ENCODE results near the gene GNG7. TPM values are rescaled to one million over a fixed set of nuclear protein-coding genes. Genes with fewer than 3 reads are reported as not detected.
A peak's percentile ranks its signal among the peaks of the same experiment; 100 is the strongest.
"Not testable (repeated sequence)": the region's sequence is repeated elsewhere in the genome, so short reads cannot be mapped to it uniquely, and the experiment has no call there.

GNG7 gene
- total RNA-seq, 1 experiment from 2014 or later: 0.87 TPM

DNA sequence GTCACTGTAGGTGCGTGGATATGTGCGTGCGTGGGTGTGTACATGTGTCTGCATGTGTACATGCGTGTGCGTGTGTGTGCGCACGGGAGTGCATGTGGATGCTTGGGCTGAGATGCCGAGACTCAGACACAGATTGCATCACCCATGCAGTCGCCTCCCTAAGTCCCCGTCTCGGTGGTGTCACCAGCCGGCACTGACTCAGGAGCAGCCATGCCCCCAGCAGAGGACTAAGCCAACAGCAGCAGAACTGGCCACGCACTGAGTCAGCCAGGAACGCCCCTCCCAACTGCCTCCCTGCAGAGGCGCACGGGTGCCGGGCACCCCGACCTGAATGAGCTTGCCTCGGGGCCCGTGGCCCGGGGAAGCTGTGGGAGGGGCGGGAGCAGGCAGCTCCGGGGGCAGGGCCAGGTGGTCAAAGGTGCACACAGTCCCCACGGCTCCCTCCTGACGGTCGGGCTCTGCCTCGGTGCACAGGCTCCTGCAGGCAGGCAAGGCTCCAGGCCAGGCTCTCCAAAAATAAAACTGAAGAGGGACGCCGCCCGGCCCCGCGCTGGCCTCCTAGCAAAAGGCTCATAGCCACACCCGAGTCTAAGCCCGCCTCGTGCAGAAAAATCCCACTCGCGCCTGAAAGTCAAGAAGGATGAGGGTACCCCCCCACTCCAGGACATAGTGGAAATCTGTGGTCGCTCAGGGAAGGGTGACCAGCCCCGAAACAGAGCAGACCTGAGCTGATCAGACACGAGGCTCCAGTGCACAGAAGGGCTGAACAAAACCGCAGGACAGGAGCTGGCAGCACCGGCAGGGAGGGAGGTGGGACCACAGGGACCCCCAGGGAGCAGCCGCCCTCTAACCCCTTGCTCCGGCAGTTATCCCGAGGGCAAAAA is 177.4 kb downstream of the GNG7 start:
- CTCF ChIA-PET: interaction anchor here (1.0 to 1.2 kb wide), 2 partner anchors 16 to 49 kb away, joined by 3 read pairs; partner anchors contain the start of gene GADD45B
- no TSS peak for BruUV-seq (replicated peaks)
- H3K9me3 Mint-ChIP-seq (ENCODE audit: low read depth, unreplicated experiment): no peaks in the 10 kb centered on the region
- H3K36me3 Mint-ChIP-seq (ENCODE audit: insufficient read depth, unreplicated experiment): peaks cover 6% of the 10 kb centered on the region
- peak overlapping the region; percentile 26 for H3K4me3 Mint-ChIP-seq (ENCODE audit: low read depth, unreplicated experiment)
- peaks cover 14% of the 10 kb centered on the region for H3K4me1 Mint-ChIP-seq (ENCODE audit: low read depth, unreplicated experiment)
- TF ChIP-seq CTCF (IDR thresholded peaks at IDR 0.05; ENCODE audit: unreplicated experiment): no peak
- no peaks in the 10 kb centered on the region for H3K27me3 Mint-ChIP-seq (ENCODE audit: unreplicated experiment)
- no peak overlapping the region for H3K27ac Mint-ChIP-seq (ENCODE audit: unreplicated experiment)
- intact Hi-C loops (cut with micrococcal nuclease; ENCODE audit: unreplicated experiment): no loop called here
- DNase-seq: peak; percentile 86

DNA sequence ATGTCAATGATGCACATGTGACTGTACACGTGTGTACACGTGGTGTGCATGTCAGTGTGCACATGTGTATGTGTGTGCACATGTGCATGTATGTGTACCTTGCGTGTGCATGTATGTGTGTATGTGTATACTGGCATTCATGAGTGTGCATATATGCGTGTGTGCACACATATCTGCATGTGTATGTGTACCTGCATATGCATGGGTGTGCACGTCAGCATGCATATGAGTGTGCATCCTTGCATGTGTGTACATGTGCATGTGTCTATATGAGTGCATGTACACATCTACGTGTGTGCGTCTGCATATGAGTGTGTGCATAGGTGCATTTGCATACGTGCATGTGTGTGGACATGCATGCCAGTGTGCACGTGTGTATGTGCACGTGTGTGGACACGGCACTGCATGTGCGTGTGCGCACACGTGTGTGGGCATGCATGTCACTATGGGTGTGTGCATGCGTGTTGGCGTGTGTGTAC is 178.1 kb downstream of the GNG7 start:
- Mint-ChIP-seq H3K27ac (ENCODE audit: unreplicated experiment) (no peak overlapping the region), H3K27me3 (ENCODE audit: unreplicated experiment) (no peaks in the 10 kb centered on the region), H3K36me3 (ENCODE audit: insufficient read depth, unreplicated experiment) (peaks cover 6% of the 10 kb centered on the region), H3K9me3 (ENCODE audit: low read depth, unreplicated experiment) (no peaks in the 10 kb centered on the region), H3K4me3 (ENCODE audit: low read depth, unreplicated experiment) (peak overlapping the region; percentile 26), H3K4me1 (ENCODE audit: low read depth, unreplicated experiment) (peaks cover 14% of the 10 kb centered on the region)
- intact Hi-C loops (cut with micrococcal nuclease; ENCODE audit: unreplicated experiment): no loop called here
- no peak for DNase-seq
- no peak for TF ChIP-seq CTCF (IDR thresholded peaks at IDR 0.05; ENCODE audit: unreplicated experiment)
- CTCF ChIA-PET: no interaction called here
- BruUV-seq (replicated peaks): no TSS peak

DNA sequence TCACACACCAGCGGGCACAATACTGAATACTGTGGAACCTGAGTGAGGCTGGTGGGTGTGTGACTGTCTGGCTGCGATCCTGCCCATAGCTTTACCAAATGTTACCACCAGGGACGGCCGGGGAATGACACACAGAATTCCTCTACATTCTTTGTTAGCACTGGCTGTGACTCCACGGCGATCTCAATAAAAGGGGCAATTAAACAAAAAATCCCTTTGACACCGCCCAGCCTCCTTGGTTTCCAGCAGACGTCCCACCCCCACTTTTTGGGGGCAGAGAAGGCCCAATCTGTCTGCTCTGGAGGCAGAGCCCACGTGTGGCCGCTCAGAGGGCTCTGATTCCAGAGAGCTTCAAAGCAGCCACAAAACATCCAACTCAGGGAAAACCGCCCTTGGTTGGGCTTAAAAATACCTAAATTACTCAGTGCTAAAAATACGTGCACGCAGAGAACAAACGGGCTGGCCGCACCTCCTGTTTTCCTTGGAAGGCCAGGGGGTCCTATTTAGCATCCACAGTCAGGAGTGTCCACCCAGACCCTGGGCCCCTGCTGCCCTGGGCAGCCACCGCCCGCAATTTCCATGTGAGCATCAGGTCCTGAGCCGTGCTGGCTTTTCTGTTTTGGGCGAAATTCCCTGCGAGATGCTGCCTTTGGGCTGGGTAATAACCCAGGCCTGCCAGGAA is 178.7 kb downstream of the GNG7 start:
- no peak for DNase-seq
- Mint-ChIP-seq H3K27me3 (ENCODE audit: unreplicated experiment) (no peaks in the 10 kb centered on the region), H3K36me3 (ENCODE audit: insufficient read depth, unreplicated experiment) (peaks cover 6% of the 10 kb centered on the region), H3K27ac (ENCODE audit: unreplicated experiment) (no peak overlapping the region), H3K4me3 (ENCODE audit: low read depth, unreplicated experiment) (no peak overlapping the region), H3K9me3 (ENCODE audit: low read depth, unreplicated experiment) (no peaks in the 10 kb centered on the region), H3K4me1 (ENCODE audit: low read depth, unreplicated experiment) (peaks cover 14% of the 10 kb centered on the region)
- intact Hi-C loops (cut with micrococcal nuclease; ENCODE audit: unreplicated experiment): no loop called here
- CTCF ChIA-PET: no interaction called here
- no peak for TF ChIP-seq CTCF (IDR thresholded peaks at IDR 0.05; ENCODE audit: unreplicated experiment)
- no TSS peak for BruUV-seq (replicated peaks)

DNA sequence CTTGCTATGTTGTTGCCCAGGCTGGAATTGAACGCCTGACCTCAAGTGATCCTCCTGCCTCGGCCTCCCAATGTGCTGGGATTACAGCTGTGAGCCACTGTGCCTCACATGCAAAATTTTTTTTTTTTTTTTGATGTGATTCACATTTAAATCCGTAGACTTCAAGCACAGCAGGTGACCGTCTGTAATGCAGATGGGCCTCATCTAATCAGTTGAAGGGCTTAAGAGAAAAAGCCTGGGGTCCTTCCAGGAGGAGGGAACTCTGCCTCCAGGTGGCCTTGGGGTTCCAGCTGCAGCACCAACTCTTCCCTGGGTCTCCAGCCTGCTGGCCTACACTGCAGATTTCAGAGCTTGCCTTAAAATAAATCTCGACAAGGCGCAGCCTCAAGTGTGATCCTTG is 183.0 kb downstream of the GNG7 start:
- H3K36me3 Mint-ChIP-seq (ENCODE audit: insufficient read depth, unreplicated experiment): peaks cover 3% of the 10 kb centered on the region
- no peak for DNase-seq
- no peaks in the 10 kb centered on the region for H3K9me3 Mint-ChIP-seq (ENCODE audit: low read depth, unreplicated experiment)
- intact Hi-C loops (cut with micrococcal nuclease; ENCODE audit: unreplicated experiment): no loop called here
- H3K4me3 Mint-ChIP-seq (ENCODE audit: low read depth, unreplicated experiment): no peak overlapping the region
- no TSS peak for BruUV-seq (replicated peaks)
- CTCF ChIA-PET: interaction anchor here (0.6 to 1.2 kb wide), 2 partner anchors 20 to 33 kb away, joined by 3 to 8 read pairs; no protein-coding TSS in a partner anchor
- no peaks in the 10 kb centered on the region for H3K27me3 Mint-ChIP-seq (ENCODE audit: unreplicated experiment)
- TF ChIP-seq CTCF (IDR thresholded peaks at IDR 0.05; ENCODE audit: unreplicated experiment): no peak
- peaks cover 3% of the 10 kb centered on the region for H3K4me1 Mint-ChIP-seq (ENCODE audit: low read depth, unreplicated experiment)
- no peak overlapping the region for H3K27ac Mint-ChIP-seq (ENCODE audit: unreplicated experiment)

GRCh38 chr19:2518856-2519255 is 183.6 kb downstream of the GNG7 start:
- CTCF ChIA-PET: interaction anchor here (0.6 kb wide), 1 partner anchor 33 kb away, joined by 3 read pairs; no protein-coding TSS in a partner anchor

More at GRCh38 chr19:2518856-2519255, 183.6 kb downstream of the GNG7 start:
- BruUV-seq (replicated peaks); H3K9me3 Mint-ChIP-seq (ENCODE audit: low read depth, unreplicated experiment); intact Hi-C loops (cut with micrococcal nuclease; ENCODE audit: unreplicated experiment); H3K27ac Mint-ChIP-seq (ENCODE audit: unreplicated experiment); H3K4me1 Mint-ChIP-seq (ENCODE audit: low read depth, unreplicated experiment); DNase-seq; H3K4me3 Mint-ChIP-seq (ENCODE audit: low read depth, unreplicated experiment); H3K36me3 Mint-ChIP-seq (ENCODE audit: insufficient read depth, unreplicated experiment); H3K27me3 Mint-ChIP-seq (ENCODE audit: unreplicated experiment): not testable (repeated sequence)

All from Calu3 (cell line).